NCI-H1930 (cell line): ENCODE measurements around the gene TMEM54.
A peak's percentile ranks its signal among the peaks of the same experiment; 100 is the strongest.

Source experiments
- DNase-seq, 2 experiments: peaks; one replicate each; lab custom pipeline; 2025; lab: John Stamatoyannopoulos, UW

TMEM54 gene

GRCh38 chr1:32900956-32901822, at the start of gene TMEM54:
Gene TMEM54 (minus strand): TSS chr1:32901389. CDS start chr1:32901238, 151 bp downstream.
- peak; percentile 21 to 69 for DNase-seq

GRCh38 chr1:32949519-32949918, 48.3 kb upstream of the TMEM54 start:
- DNase-seq = no peak

- no peak for DNase-seq
These were observed 47.7 kb upstream of the TMEM54 start for GRCh38 chr1:32948905-32949304.

- no peak for DNase-seq
These were observed 47.2 kb upstream of the TMEM54 start for GRCh38 chr1:32948390-32948722.

GRCh38 chr1:32947669-32948389, 46.6 kb upstream of the TMEM54 start:
- no peak for DNase-seq

GRCh38 chr1:32946413-32946812, 45.2 kb upstream of the TMEM54 start:
- no peak for DNase-seq

GRCh38 chr1:32944180-32944579, 43.0 kb upstream of the TMEM54 start:
- DNase-seq = no peak

GRCh38 chr1:32939655-32940371, 38.6 kb upstream of the TMEM54 start:
- DNase-seq = no peak

GRCh38 chr1:32937061-32937460, 35.9 kb upstream of the TMEM54 start:
- DNase-seq = no peak

GRCh38 chr1:32934535-32934934, 33.3 kb upstream of the TMEM54 start:
- no peak for DNase-seq

GRCh38 chr1:32933742-32934322, 32.6 kb upstream of the TMEM54 start:
- no peak for DNase-seq

- DNase-seq = no peak
These were observed 30.6 kb upstream of the TMEM54 start for GRCh38 chr1:32931760-32932159.

- DNase-seq = no peak
These were observed 28.2 kb upstream of the TMEM54 start for GRCh38 chr1:32929366-32929765.

- no peak for DNase-seq
These were observed 27.5 kb upstream of the TMEM54 start for GRCh38 chr1:32928715-32929114.

GRCh38 chr1:32928285-32928684, 27.1 kb upstream of the TMEM54 start:
- DNase-seq = no peak

GRCh38 chr1:32927441-32927840, 26.3 kb upstream of the TMEM54 start:
- no peak for DNase-seq

GRCh38 chr1:32926562-32926961, 25.4 kb upstream of the TMEM54 start:
- DNase-seq = no peak

GRCh38 chr1:32925403-32926162, 24.4 kb upstream of the TMEM54 start:
- DNase-seq = no peak

GRCh38 chr1:32924881-32925344, 23.7 kb upstream of the TMEM54 start:
- DNase-seq = no peak

GRCh38 chr1:32920833-32921232, 19.6 kb upstream of the TMEM54 start:
- no peak for DNase-seq
